ENCODE measurements around the gene ENO3.
A peak's percentile ranks its signal among the peaks of the same experiment; 100 is the strongest.

The ENO3 gene

DNA sequence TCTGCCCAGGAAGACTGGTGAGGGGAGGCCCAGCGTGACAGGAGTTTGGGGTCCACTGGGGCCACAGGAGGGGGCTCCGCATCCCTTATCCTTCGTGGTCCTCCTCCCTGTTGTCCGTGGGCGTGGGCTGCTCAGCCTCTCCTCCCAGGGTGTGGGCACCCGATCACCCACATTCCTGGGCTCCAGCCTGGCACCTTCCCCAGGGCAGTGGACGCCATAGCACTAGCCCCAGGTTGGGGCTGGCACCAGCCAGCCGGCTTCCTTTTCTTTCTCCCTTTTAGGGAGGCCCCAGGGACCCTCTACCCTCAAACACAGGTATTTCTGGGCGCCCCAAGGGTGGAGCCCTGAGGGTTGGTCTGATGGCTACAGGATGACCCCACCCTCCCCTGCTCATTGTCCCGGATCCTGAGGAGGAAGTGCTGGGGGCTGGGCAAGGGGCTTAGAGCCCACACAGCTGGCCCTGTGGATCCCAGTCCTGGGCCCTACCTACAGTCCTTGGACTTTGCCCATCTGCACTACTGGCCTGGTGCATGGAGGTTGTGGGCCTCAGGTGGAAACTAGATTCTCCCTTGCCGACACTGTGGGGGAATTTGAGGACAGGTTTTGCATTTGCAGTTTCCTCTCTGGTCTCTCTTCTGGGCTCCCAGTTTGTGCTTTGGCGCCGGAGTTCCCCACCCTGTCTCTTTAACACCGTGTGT lies 48.0 kb downstream of the ENO3 start:
- TF ChIP-seq, protein P1, sequence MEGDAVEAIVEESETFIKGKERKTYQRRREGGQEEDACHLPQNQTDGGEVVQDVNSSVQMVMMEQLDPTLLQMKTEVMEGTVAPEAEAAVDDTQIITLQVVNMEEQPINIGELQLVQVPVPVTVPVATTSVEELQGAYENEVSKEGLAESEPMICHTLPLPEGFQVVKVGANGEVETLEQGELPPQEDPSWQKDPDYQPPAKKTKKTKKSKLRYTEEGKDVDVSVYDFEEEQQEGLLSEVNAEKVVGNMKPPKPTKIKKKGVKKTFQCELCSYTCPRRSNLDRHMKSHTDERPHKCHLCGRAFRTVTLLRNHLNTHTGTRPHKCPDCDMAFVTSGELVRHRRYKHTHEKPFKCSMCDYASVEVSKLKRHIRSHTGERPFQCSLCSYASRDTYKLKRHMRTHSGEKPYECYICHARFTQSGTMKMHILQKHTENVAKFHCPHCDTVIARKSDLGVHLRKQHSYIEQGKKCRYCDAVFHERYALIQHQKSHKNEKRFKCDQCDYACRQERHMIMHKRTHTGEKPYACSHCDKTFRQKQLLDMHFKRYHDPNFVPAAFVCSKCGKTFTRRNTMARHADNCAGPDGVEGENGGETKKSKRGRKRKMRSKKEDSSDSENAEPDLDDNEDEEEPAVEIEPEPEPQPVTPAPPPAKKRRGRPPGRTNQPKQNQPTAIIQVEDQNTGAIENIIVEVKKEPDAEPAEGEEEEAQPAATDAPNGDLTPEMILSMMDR (IDR thresholded peaks at IDR 0.05; ENCODE audit: control insufficient read depth, extremely low read depth, insufficient read depth), result no peak
- DNase-seq (ENCODE audit: low read depth), result no peak
- peak overlapping the region; percentile 91 for H3K4me3 ChIP-seq (ENCODE audit: low read depth, low read length)

DNA sequence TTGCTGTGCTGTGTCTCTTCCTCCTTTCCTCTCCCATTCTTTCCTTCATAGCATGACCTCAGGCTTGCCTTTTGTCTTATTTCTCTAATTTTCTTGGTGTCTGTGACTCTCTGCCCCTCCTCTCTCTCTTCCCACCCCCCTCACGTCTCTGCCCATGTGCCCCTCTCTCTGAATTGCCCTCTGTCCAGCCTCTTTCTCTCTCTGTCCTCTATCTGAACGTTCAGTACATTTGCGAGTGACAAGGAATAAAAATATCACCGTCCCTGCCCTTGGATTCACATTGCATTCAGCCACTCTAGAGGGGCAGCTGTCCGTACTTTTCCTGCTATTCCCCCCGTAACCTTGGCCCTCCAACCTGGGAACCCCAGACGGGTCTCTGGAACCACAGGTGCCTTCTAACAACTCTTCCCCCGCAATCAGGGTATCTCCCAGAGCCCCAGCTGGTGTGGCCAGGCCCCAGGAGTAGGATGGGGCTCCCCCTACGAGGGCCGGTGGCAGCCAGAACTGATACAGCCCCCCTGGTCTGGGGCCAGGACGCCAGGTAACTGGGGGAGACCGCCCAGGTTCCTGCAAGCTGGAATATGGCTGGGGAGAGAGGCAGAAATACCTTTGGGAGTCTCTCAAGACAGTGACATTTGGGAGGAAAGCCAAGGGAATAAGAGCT lies 48.6 kb downstream of the ENO3 start:
- peak overlapping the region; percentile 91 for H3K4me3 ChIP-seq (ENCODE audit: low read depth, low read length)
- DNase-seq (ENCODE audit: low read depth), result no peak
- TF ChIP-seq, protein P1 (IDR thresholded peaks at IDR 0.05; ENCODE audit: control insufficient read depth, extremely low read depth, insufficient read depth), result no peak

DNA sequence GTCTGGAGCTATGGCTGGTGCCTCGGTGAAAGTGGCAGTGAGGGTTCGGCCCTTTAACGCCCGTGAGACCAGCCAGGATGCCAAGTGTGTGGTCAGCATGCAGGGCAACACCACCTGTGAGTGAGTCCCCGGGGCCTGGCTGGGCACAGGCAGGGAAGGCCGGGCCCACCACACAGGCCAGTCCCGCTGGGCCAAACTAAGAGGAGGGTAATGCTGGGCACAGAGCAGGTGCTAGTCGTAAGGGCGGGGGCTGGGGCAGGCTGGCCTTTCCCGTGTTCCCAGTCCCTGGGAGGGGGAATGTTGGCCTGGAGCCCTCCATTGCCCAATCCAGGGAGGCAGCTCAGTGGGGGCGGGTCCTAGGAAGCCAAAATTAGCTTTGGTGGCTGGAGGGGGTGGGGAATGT lies 49.3 kb downstream of the ENO3 start:
- H3K4me3 ChIP-seq (ENCODE audit: low read depth, low read length), result no peak overlapping the region
- DNase-seq (ENCODE audit: low read depth), result no peak
- TF ChIP-seq, protein P1 (IDR thresholded peaks at IDR 0.05; ENCODE audit: control insufficient read depth, extremely low read depth, insufficient read depth), result no peak

DNA sequence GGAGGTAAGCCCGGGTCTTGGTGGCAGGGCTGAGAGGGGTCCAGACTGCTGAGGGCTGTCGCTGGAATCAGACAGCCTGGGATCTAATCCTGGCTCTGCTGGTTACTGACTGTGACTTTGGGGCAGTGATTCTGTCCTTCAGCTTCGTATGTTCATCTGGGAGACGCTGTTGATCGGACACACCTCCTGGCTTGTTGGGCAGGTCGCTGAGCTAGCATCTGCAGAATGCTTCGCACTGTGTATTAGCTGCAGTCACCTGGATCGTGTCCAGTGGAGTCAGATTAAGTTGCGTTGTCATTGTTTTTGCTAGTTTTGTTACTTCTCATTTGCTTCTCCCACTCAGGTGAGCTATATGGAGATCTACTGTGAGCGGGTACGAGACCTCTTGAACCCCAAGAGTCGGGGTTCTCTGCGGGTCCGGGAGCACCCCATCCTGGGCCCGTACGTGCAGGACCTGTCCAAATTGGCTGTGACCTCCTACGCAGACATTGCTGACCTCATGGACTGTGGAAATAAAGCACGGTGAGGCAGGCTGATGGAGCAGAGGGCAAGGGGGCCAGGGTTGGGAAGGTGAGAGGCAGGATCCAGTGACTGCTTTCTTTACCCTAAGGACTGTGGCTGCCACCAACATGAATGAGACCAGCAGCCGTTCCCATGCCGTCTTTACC lies 51.3 kb downstream of the ENO3 start:
- DNase-seq (ENCODE audit: low read depth), result no peak
- H3K4me3 ChIP-seq (ENCODE audit: low read depth, low read length), result no peak overlapping the region
- TF ChIP-seq, protein P1 (IDR thresholded peaks at IDR 0.05; ENCODE audit: control insufficient read depth, extremely low read depth, insufficient read depth), result no peak

DNA sequence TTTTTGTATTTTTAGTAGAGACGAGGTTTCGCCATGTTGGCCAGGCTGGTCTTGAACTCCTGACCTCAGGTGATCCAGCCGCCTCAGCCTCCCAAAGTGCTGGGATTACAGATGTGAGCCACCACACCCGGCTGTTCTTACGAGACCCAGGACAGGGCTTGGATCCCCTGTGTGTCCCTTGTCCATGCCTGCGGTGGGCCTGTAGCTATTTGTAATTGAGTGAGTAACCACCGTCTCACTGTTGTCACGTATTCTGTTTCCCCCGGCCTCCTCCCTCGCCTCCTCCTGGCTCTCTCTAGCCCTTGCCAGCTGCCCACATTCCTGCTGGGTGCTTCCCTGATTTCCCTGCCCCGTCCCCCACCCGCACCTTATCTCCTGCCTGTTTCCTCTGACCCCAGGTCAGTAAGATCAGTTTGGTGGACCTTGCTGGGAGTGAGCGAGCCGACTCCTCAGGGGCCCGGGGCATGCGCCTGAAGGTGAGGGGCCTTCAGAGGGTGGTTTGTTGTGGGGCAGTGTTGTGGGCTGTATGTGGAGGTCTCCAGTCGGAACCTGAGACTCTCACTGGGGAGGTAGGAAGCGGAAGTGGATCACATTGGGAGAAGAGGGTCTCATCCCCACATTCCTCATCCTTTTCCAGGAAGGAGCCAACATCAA lies 52.4 kb downstream of the ENO3 start:
- TF ChIP-seq, protein P1 (IDR thresholded peaks at IDR 0.05; ENCODE audit: control insufficient read depth, extremely low read depth, insufficient read depth), result no peak
- H3K4me3 ChIP-seq (ENCODE audit: low read depth, low read length), result no peak overlapping the region
- DNase-seq (ENCODE audit: low read depth), result no peak

Data from LNCaP clone FGC (cell line).